Measurements from ENCODE around the gene MYL12A.

The MYL12A gene

DNA sequence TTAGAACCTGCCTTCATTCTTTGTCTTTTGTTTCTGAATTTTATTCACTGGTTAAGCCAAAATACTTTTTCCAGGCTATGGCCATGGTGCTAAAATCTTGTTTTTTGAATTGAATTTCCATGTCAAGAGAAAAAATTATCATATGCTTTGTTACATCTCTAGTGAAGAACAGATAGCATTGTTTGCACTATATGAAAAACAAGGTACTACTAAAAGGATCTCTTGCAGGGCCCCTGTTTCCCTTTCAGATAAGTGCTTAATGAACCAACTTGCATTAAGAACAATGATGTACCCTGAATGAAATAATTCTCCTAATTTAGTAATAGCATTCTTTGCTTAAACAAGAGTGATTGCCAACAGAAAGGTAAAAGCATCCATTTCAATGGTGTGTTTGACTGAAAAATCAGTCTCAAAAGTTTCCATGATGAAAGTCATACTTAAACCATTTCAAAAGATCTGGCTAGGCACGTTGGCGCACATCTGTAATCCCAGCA is 10.1 kb downstream of the MYL12A start:
- TF ChIP-seq ARNT (IDR thresholded peaks at IDR 0.05), result no peak
- TF ChIP-seq BHLHE40 (IDR thresholded peaks at IDR 0.05; ENCODE audit: borderline replicate concordance), result no peak
- TF ChIP-seq NFRKB (IDR thresholded peaks at IDR 0.05), result no peak
- no peak for TF ChIP-seq TARDBP (IDR thresholded peaks at IDR 0.05)
- TF ChIP-seq LEF1 (IDR thresholded peaks at IDR 0.05; ENCODE audit: borderline replicate concordance), result no peak
- no peak for TF ChIP-seq FOXK2 (IDR thresholded peaks at IDR 0.05)
- TF ChIP-seq ELF4 (IDR thresholded peaks at IDR 0.05), result no peak
- TF ChIP-seq HDGF (IDR thresholded peaks at IDR 0.05; ENCODE audit: borderline replicate concordance), result no peak
- TF ChIP-seq SP1 (IDR thresholded peaks at IDR 0.05), result no peak
- no peak for TF ChIP-seq FOXM1 (IDR thresholded peaks at IDR 0.05; ENCODE audit: borderline replicate concordance)
- TF ChIP-seq SUZ12 (IDR thresholded peaks at IDR 0.05), result no peak
- no peak for TF ChIP-seq ZNF384 (IDR thresholded peaks at IDR 0.05)
- TF ChIP-seq, protein P1, sequence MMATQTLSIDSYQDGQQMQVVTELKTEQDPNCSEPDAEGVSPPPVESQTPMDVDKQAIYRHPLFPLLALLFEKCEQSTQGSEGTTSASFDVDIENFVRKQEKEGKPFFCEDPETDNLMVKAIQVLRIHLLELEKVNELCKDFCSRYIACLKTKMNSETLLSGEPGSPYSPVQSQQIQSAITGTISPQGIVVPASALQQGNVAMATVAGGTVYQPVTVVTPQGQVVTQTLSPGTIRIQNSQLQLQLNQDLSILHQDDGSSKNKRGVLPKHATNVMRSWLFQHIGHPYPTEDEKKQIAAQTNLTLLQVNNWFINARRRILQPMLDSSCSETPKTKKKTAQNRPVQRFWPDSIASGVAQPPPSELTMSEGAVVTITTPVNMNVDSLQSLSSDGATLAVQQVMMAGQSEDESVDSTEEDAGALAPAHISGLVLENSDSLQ (IDR thresholded peaks at IDR 0.05), result no peak
- CTCF ChIA-PET, result no interaction called here
- DNase-seq (ENCODE audit: extremely low spot score), result no peak
- POLR2A ChIA-PET, result no interaction called here

DNA sequence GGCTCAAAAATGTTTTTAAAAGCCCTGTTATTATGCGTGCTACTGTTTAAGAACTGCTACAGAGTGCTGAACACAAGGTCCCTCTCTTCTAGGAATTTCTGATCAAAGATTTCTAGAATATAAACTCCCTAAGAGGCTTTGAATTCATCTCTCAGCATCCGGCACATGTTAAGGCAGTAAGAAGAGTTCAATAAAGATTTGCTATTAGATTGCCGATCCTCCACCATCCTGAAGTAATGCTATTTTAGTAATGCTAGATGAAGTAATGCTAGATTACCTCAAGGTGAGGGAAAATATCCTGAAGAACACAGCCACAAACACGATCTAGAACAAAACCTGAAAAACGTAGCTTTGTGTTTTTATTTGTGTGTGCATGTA is 13.4 kb downstream of the MYL12A start:
- DNase-seq (ENCODE audit: extremely low spot score), result no peak
- TF ChIP-seq, protein P1 (IDR thresholded peaks at IDR 0.05), result no peak
- TF ChIP-seq L3MBTL2 (conservative IDR thresholded peaks at IDR 0.05), result no peak
- TF ChIP-seq SP1 (IDR thresholded peaks at IDR 0.05), result no peak
- no peak for TF ChIP-seq TARDBP (IDR thresholded peaks at IDR 0.05)
- TF ChIP-seq HDGF (IDR thresholded peaks at IDR 0.05; ENCODE audit: borderline replicate concordance), result no peak
- TF ChIP-seq BHLHE40 (IDR thresholded peaks at IDR 0.05; ENCODE audit: borderline replicate concordance), result no peak
- TF ChIP-seq ZNF384 (IDR thresholded peaks at IDR 0.05), result no peak
- TF ChIP-seq FOXA1 (IDR thresholded peaks at IDR 0.05), result no peak
- no peak for TF ChIP-seq CTBP1 (IDR thresholded peaks at IDR 0.05; ENCODE audit: borderline replicate concordance)
- TF ChIP-seq ELF4 (IDR thresholded peaks at IDR 0.05), result no peak
- TF ChIP-seq FOXM1 (IDR thresholded peaks at IDR 0.05; ENCODE audit: borderline replicate concordance), result no peak
- TF ChIP-seq LEF1 (IDR thresholded peaks at IDR 0.05; ENCODE audit: borderline replicate concordance), result no peak
- TF ChIP-seq ARNT (IDR thresholded peaks at IDR 0.05), result no peak
- TF ChIP-seq NFRKB (IDR thresholded peaks at IDR 0.05), result no peak
- TF ChIP-seq SUZ12 (IDR thresholded peaks at IDR 0.05), result no peak
- ChIA-PET CTCF (no interaction called here), POLR2A (interaction anchor here (2.3 kb wide), 1 partner anchor 13 kb away, joined by 9 read pairs; the partner anchor contains the start of gene MYL12A)

DNA sequence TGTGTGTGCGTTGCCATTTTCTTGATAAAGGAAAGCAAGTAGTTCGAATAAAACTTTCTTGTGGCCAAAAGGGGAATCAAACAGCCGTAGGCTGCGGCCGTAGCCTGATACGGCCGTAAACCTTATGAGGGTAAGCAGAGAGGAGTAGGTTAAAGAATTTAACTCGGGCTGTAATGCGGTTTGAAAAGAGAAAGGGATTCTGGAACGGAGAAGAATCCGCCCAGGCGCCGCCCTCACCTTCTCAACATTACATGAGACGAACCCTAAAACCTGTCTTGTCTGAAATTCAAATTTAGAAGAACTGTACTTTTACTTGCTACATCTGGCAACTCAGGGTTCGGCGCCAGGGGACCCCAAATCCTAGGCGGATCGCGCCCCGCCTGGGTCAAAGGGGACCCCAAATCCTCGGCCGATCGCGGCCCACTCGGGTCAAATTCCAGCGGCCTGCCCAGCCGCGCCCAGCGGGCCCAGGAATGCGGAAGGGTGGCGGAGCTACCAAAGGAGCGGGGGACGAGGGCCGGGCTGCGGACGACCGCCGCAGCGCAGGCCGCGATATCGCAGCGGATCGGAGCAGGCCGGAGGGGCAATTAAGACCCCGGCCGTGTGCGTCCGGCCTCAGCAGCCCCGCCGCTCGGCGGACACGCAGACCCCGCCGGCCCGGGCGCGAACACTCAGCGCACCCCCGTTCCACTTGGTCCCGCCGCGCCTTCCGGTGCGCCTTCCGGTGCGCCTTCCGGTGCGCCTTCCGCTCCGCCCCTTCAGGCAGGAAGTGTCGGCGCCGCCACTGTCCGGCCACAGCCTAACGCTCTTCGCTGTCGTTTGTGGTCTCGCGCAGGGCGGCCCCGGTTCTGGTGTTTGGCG is 14.0 kb downstream of the MYL12A start, which contains the start of gene MYL12B:
TSS of gene MYL12B (plus strand) at position 761 of the 861 bp plus-strand sequence. CDS start 10,766 bp downstream, outside the sequence.
- peak; percentile 60 for DNase-seq (ENCODE audit: extremely low spot score)
- TF ChIP-seq FOXM1 (IDR thresholded peaks at IDR 0.05; ENCODE audit: borderline replicate concordance), result 0 out of 2 replicates have a peak, but pooled peaks have one; percentile 42
- peak; percentile 68; the same call in 1 of the 2 replicates for TF ChIP-seq BHLHE40 (IDR thresholded peaks at IDR 0.05; ENCODE audit: borderline replicate concordance)
- no peak for TF ChIP-seq SP1 (IDR thresholded peaks at IDR 0.05)
- TF ChIP-seq ELF4 (IDR thresholded peaks at IDR 0.05), result peak; percentile 91
- ChIA-PET CTCF (no interaction called here), POLR2A (interaction anchor here (0.7 to 2.3 kb wide), 2 partner anchors 14 kb away, joined by 3 to 9 read pairs; partner anchors contain the start of gene MYL12A)

DNA sequence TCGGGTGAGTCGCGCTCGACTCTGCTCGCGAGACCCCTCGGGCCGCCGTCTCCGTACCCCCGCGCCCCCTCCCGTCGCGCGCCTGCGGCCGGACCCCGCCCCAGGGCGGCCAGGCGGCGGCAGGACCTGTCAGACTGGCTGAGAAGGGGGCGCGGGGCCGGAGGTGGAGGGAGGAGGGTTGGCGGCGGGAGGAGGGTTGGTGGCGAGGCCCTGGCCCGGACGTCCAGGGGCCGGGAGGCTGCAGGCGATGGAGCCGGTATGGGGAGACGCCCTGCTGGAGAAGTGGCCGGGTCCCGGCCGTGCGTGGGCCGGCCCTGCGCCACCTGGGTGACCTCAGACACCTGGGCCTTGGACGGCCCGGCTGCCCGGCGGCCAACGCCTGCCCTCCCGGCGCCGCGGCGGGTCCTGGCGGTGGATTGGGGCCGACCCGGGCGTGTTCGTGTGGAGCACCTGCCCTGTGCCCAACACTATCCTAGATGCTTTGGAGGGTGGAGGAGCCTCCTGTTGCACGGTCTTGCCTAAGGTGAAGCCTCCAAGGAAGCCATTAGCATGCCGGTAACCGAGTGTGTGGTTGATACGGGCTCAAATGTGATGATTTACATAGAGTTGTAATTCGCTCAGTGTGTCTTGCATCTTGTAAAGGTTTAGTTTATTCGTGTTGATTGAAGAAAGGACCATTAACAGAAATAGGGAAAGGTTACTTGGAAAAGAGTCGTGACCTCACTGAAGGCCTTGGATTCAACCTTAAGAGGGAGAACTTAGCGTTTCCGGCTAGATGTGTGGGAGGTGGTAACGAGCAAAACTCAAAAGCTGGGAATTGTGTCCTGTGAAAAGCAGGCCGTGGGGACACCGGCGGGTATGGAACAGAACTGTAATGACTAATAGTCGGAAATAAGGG is 14.9 kb downstream of the MYL12A start:
- CTCF ChIA-PET, result no interaction called here
- DNase-seq (ENCODE audit: extremely low spot score), result no peak
- POLR2A ChIA-PET, result interaction anchor here (0.7 kb wide), 1 partner anchor 15 kb away, joined by 3 read pairs; the partner anchor contains the start of gene MYL12A

DNA sequence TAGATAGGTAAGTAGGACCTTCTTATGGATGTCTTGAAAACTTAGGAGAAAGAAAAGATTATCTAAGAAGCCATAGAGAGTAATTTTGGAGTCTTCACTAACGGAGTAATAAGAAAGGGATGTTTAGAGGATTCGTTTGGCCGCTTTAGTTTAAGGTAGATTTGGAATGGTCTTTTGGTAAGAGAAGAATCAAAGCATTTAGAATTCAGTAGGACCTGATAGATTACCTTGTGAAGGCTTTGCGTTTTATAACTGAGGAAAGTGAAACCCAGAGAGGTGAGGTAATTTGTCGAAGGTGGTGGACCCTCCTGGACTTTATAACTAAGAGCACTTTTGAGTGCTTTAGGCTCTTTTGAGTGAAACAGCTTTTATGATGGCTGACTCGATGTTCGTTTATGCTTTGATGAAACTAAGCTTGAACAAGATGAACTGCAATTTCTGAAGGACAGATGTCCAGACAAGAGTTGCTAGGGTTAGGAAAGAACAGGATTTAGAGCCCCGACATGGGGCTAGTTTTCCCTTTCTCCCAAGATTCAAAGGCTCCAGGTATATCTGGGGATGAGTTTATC is 15.6 kb downstream of the MYL12A start:
- ChIA-PET CTCF (no interaction called here), POLR2A (no interaction called here)
- no peak for TF ChIP-seq SP1 (IDR thresholded peaks at IDR 0.05)
- TF ChIP-seq, protein P1 (IDR thresholded peaks at IDR 0.05), result no peak
- TF ChIP-seq FOXK2 (IDR thresholded peaks at IDR 0.05), result no peak
- no peak for TF ChIP-seq FOXA1 (IDR thresholded peaks at IDR 0.05)
- TF ChIP-seq TARDBP (IDR thresholded peaks at IDR 0.05), result no peak
- no peak for TF ChIP-seq SUZ12 (IDR thresholded peaks at IDR 0.05)
- no peak for TF ChIP-seq ELF4 (IDR thresholded peaks at IDR 0.05)
- TF ChIP-seq NFRKB (IDR thresholded peaks at IDR 0.05), result no peak
- TF ChIP-seq FOXM1 (IDR thresholded peaks at IDR 0.05; ENCODE audit: borderline replicate concordance), result no peak
- no peak for DNase-seq (ENCODE audit: extremely low spot score)

More for the DNA sequence above, 14.9 kb downstream of the MYL12A start:
- TF ChIP-seq ARNT (IDR thresholded peaks at IDR 0.05), result no peak
- TF ChIP-seq, protein P1 (IDR thresholded peaks at IDR 0.05), result no peak
- TF ChIP-seq CTBP1 (IDR thresholded peaks at IDR 0.05; ENCODE audit: borderline replicate concordance), result no peak
- no peak for TF ChIP-seq TARDBP (IDR thresholded peaks at IDR 0.05)
- TF ChIP-seq BHLHE40 (IDR thresholded peaks at IDR 0.05; ENCODE audit: borderline replicate concordance), result no peak
- no peak for TF ChIP-seq FOXK2 (IDR thresholded peaks at IDR 0.05)
- TF ChIP-seq NFRKB (IDR thresholded peaks at IDR 0.05), result no peak
- no peak for TF ChIP-seq FOXA1 (IDR thresholded peaks at IDR 0.05)
- TF ChIP-seq ZNF384 (IDR thresholded peaks at IDR 0.05), result no peak

All from HEK293T (cell line).